K562 (cell line): ENCODE data around the gene RNF40. TPM values are rescaled to one million over a fixed set of nuclear protein-coding genes. Genes with fewer than 3 reads are reported as not detected.

Experiments used
- ERF ChIP-seq: fragments of 450-650 bp; formaldehyde crosslinking; IDR thresholded peaks from 2 replicates; pipeline ENCODE4 v1.4.0; 2020; ENCODE audit warnings: mild to moderate bottlenecking, mixed read lengths
- FOXA1 ChIP-seq: fragments of 450-650 bp; IDR thresholded peaks from 2 replicates; pipeline ENCODE4 v1.6.1; 2016; ENCODE audit warnings: mild to moderate bottlenecking, borderline replicate concordance
- HMG20A ChIP-seq: fragments of 450-650 bp; formaldehyde crosslinking; conservative IDR thresholded peaks from 2 replicates; pipeline ENCODE4 v1.4.0; 2020; ENCODE audit warnings: mild to moderate bottlenecking, mixed read lengths
- HMG20B ChIP-seq: fragments of 250-450 bp; sonication (Bioruptor Pico); IDR thresholded peaks from 2 replicates; pipeline ENCODE4 v1.5.0; 2021; ENCODE audit warnings: mild to moderate bottlenecking
- HSF4 ChIP-seq: fragments of 250-450 bp; sonication (Bioruptor Pico); IDR thresholded peaks from 2 replicates; pipeline ENCODE4 v2.1.2; 2022; ENCODE audit warnings: mild to moderate bottlenecking, moderate library complexity, borderline replicate concordance
- KHSRP ChIP-seq: fragments of 450-650 bp; IDR thresholded peaks from 2 replicates; pipeline ENCODE4 v1.6.1; 2017
- MCM3 ChIP-seq: fragments of 450-650 bp; IDR thresholded peaks from 2 replicates; pipeline ENCODE4 v1.6.1; 2016
- MYBL2 ChIP-seq, 2 experiments: fragments of 450-650 bp in 1 of 2; sonication (generic) in 1 of 2; formaldehyde crosslinking in 1 of 2; IDR thresholded peaks; 2 replicates each; pipeline versions ENCODE4 v1.6.1 to v1.8.1; 2017 to 2022; ENCODE audit warnings: borderline replicate concordance in 1 of 2, inconsistent platforms in 1 of 2, low read depth in 1 of 2, mild to moderate bottlenecking in 1 of 2, missing genetic modification reagents in 1 of 2, moderate library complexity in 1 of 2
- NELFE ChIP-seq: IDR thresholded peaks from 2 replicates; pipeline ENCODE4 v1.6.1; 2011; ENCODE audit warnings: mild to moderate bottlenecking; ENCODE audit not compliant: insufficient read depth, insufficient read length
- POU5F1 ChIP-seq: fragments of 150-350 bp; IDR thresholded peaks from 2 replicates; pipeline ENCODE4 v1.6.1; 2014; ENCODE audit warnings: borderline replicate concordance, low read length, low read depth, mild to moderate bottlenecking; ENCODE audit not compliant: partially characterized antibody
- RBM15 ChIP-seq: fragments of 200-400 bp; formaldehyde crosslinking; IDR thresholded peaks from 2 replicates; pipeline ENCODE4 v1.6.1; 2018; ENCODE audit warnings: mild to moderate bottlenecking, low read length, moderate library complexity; ENCODE audit not compliant: insufficient read depth
- SIX5 ChIP-seq, 2 experiments: IDR thresholded peaks; 2 replicates each; pipeline ENCODE4 v1.6.1; 2011; ENCODE audit warnings: low read length in 2 of 2, borderline replicate concordance in 1 of 2, low read depth in 1 of 2, mild to moderate bottlenecking in 1 of 2, moderate library complexity in 1 of 2; ENCODE audit not compliant: insufficient read depth in 1 of 2
- WHSC1 ChIP-seq: IDR thresholded peaks from one replicate; pipeline ENCODE4 v1.6.1; 2012; ENCODE audit warnings: low read length, control low read depth, inconsistent platforms
- XRCC5 ChIP-seq: fragments of 200-400 bp; formaldehyde crosslinking; IDR thresholded peaks from 2 replicates; pipeline ENCODE4 v1.6.1; 2017; ENCODE audit warnings: low read depth, mild to moderate bottlenecking, low read length
- ZFPM2 ChIP-seq: fragments of 250-450 bp; sonication (Bioruptor Pico); IDR thresholded peaks from 2 replicates; pipeline ENCODE4 v1.5.1; 2022; ENCODE audit warnings: mild to moderate bottlenecking
- ZNF134 ChIP-seq: fragments of 250-450 bp; sonication (Bioruptor Pico); conservative IDR thresholded peaks from 2 replicates; pipeline ENCODE4 v1.4.0; 2020
- ZNF165 ChIP-seq: fragments of 250-450 bp; sonication (Bioruptor Pico); IDR thresholded peaks from 2 replicates; pipeline ENCODE4 v1.4.0; 2020; ENCODE audit warnings: borderline replicate concordance
- ZNF785 ChIP-seq: fragments of 250-450 bp; sonication (Bioruptor Pico); IDR thresholded peaks from 2 replicates; pipeline ENCODE4 v1.4.0; 2020; ENCODE audit warnings: mild to moderate bottlenecking
- polyA plus RNA-seq, 8 experiments: library from polyadenylated mRNA; depleted of rRNA in 4 of 8; stranded (reverse) in 5 of 8; unstranded in 3 of 8; fragments of >200 nt; fragmentation: Nextera tagmentation in 2 of 8; fragmentation: Illumina TruSeq in 1 of 8; extraction: Ambion mirVana in 2 of 8; extraction: Trizol in 1 of 8; gene quantifications; 2 replicates each; pipeline versions ENCODE4 v1.2.1 to v1.2.3, GENCODE V29; 2011 to 2014; ENCODE audit warnings: inconsistent platforms in 1 of 8, missing spikeins in 1 of 8
- total RNA-seq, 7 experiments: library from RNA; depleted of rRNA in 6 of 7; stranded (reverse); fragments of >200 nt in 6 of 7; fragmentation: Illumina TruSeq in 2 of 7; extraction: Trizol in 2 of 7; gene quantifications; 2 replicates each; pipeline versions ENCODE4 v1.2.1 to v1.2.3, GENCODE V29; 2011 to 2021; ENCODE audit warnings: low replicate concordance in 1 of 7
- TF ChIP-seq, protein P1 (sequence below): fragments of 450-650 bp; IDR thresholded peaks from 2 replicates; pipeline ENCODE4 v1.6.1; 2018; ENCODE audit not compliant: partially characterized antibody
- TF ChIP-seq, protein P2 (sequence below): sonication (generic); formaldehyde crosslinking; IDR thresholded peaks from 2 replicates; pipeline ENCODE4 v1.8.0; 2022; ENCODE audit warnings: missing genetic modification reagents, mild to moderate bottlenecking, borderline replicate concordance
- TF ChIP-seq, protein P3 (sequence below): fragments of 250-450 bp; sonication (Bioruptor Pico); IDR thresholded peaks from 2 replicates; pipeline ENCODE4 v1.5.0; 2021

The RNF40 gene
- total and polyA plus RNA-seq, 9 of the 15 experiments (the other 6 are each of a cell fraction or from before 2014, with no cell fraction given), result 6.2 to 129 (median 81.5) TPM

DNA sequence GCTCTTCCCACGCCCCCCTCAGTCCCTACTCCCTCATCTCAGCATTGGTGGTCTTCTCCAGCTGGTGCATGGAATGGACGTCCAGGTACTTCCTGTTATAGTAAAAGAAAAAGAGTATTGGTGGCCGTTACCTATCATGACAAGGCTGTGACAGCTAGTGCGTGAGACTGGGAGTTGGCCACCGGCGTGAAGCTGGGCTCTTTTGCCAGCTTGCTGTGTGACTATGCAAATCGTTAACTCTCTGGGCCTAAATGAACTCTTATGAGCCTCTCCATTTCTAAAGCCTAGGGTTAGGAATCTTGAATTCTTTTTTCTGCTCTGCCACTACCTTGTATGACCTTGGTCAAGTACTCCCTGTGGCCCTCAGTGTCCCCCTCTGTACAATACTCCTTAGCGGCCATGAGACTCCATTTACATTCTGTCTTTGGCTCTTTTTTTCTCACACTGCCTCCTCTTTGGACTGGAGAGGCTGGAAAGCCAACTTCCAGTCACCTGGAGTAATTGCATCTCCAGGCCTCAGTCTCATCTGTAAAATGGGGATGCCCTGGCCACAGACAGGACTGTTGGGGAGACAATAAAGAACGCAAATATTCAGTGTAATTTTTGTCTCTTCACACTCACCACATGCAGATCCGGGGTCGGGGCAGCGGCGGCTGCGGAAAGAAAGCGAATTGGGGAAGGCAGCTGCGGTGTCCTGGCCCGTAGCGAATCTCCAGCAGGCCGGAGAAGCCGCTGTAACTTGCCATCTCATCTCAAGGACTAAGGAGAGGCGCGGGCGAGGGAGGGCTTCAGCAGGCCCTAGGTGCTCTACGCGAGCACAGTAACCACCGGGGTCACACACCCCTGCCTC, 1.3 kb upstream of the RNF40 start (continued):
- TF ChIP-seq, protein P1, sequence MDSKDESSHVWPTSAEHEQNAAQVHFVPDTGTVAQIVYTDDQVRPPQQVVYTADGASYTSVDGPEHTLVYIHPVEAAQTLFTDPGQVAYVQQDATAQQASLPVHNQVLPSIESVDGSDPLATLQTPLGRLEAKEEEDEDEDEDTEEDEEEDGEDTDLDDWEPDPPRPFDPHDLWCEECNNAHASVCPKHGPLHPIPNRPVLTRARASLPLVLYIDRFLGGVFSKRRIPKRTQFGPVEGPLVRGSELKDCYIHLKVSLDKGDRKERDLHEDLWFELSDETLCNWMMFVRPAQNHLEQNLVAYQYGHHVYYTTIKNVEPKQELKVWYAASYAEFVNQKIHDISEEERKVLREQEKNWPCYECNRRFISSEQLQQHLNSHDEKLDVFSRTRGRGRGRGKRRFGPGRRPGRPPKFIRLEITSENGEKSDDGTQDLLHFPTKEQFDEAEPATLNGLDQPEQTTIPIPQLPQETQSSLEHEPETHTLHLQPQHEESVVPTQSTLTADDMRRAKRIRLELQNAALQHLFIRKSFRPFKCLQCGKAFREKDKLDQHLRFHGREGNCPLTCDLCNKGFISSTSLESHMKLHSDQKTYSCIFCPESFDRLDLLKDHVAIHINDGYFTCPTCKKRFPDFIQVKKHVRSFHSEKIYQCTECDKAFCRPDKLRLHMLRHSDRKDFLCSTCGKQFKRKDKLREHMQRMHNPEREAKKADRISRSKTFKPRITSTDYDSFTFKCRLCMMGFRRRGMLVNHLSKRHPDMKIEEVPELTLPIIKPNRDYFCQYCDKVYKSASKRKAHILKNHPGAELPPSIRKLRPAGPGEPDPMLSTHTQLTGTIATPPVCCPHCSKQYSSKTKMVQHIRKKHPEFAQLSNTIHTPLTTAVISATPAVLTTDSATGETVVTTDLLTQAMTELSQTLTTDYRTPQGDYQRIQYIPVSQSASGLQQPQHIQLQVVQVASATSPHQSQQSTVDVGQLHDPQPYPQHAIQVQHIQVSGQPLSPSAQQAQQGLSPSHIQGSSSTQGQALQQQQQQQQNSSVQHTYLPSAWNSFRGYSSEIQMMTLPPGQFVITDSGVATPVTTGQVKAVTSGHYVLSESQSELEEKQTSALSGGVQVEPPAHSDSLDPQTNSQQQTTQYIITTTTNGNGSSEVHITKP, result peak; percentile 32
- TF ChIP-seq SIX5 (IDR thresholded peaks at IDR 0.05; ENCODE audit: borderline replicate concordance in 1 of 2, insufficient read depth in 1 of 2, low read depth in 1 of 2, low read length in 2 of 2) (no peak), KHSRP (no peak), FOXA1 (no peak), HMG20B (CRISPR knock-in tag) (no peak), ZNF165 (CRISPR knock-in tag) (no peak), ERF (CRISPR knock-in tag) (no peak), ZNF785 (no peak), MYBL2 (IDR thresholded peaks at IDR 0.05; ENCODE audit: low read depth) (no peak), MYBL2 (CRISPR knock-in tag; IDR thresholded peaks at IDR 0.05; ENCODE audit: borderline replicate concordance) (0 out of 2 replicates have a peak, but pooled peaks have one; percentile 14), XRCC5 (no peak), MCM3 (no peak), ZNF134 (no peak), HSF4 (CRISPR knock-in tag) (no peak), RBM15 (no peak), WHSC1 (no peak), POU5F1 (no peak), HMG20A (CRISPR knock-in tag) (no peak), ZFPM2 (CRISPR knock-in tag) (no peak), NELFE (no peak)
- TF ChIP-seq, protein P2, sequence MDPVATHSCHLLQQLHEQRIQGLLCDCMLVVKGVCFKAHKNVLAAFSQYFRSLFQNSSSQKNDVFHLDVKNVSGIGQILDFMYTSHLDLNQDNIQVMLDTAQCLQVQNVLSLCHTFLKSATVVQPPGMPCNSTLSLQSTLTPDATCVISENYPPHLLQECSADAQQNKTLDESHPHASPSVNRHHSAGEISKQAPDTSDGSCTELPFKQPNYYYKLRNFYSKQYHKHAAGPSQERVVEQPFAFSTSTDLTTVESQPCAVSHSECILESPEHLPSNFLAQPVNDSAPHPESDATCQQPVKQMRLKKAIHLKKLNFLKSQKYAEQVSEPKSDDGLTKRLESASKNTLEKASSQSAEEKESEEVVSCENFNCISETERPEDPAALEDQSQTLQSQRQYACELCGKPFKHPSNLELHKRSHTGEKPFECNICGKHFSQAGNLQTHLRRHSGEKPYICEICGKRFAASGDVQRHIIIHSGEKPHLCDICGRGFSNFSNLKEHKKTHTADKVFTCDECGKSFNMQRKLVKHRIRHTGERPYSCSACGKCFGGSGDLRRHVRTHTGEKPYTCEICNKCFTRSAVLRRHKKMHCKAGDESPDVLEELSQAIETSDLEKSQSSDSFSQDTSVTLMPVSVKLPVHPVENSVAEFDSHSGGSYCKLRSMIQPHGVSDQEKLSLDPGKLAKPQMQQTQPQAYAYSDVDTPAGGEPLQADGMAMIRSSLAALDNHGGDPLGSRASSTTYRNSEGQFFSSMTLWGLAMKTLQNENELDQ (CRISPR knock-in tag), result no peak
- TF ChIP-seq, protein P3, sequence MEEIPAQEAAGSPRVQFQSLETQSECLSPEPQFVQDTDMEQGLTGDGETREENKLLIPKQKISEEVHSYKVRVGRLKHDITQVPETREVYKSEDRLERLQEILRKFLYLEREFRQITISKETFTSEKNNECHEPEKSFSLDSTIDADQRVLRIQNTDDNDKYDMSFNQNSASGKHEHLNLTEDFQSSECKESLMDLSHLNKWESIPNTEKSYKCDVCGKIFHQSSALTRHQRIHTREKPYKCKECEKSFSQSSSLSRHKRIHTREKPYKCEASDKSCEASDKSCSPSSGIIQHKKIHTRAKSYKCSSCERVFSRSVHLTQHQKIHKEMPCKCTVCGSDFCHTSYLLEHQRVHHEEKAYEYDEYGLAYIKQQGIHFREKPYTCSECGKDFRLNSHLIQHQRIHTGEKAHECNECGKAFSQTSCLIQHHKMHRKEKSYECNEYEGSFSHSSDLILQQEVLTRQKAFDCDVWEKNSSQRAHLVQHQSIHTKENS (CRISPR knock-in tag), result no peak
